BLaER1 treated with 17β-estradiol and CSF1 and Interleukin-3, amounts not matched to agents 10 nM and 100 nM (cell line): ENCODE data around the gene CDC45.

Source experiments
- H3K27ac ChIP-seq, 11 experiments: shearing (Covaris generic); formaldehyde crosslinking; 2 replicates each; pipeline ENCODE4 v1.8.1; 2022
- H3K27me3 ChIP-seq, 11 experiments: shearing (Covaris generic); formaldehyde crosslinking; 2 replicates each; pipeline ENCODE4 v1.8.1; 2022
- H3K36me3 ChIP-seq, 11 experiments: shearing (Covaris generic); formaldehyde crosslinking; 2 replicates each; pipeline ENCODE4 v1.8.1; 2022
- H3K4me1 ChIP-seq, 10 experiments: shearing (Covaris generic); formaldehyde crosslinking; 2 replicates each; pipeline ENCODE4 v1.8.1; 2022
- H3K4me2 ChIP-seq, 11 experiments: shearing (Covaris generic); formaldehyde crosslinking; 2 replicates each; pipeline ENCODE4 v1.8.1; 2022
- H3K4me3 ChIP-seq, 10 experiments: shearing (Covaris generic); formaldehyde crosslinking; 2 replicates each; pipeline ENCODE4 v1.8.1; 2022
- H3K9ac ChIP-seq, 11 experiments: shearing (Covaris generic); formaldehyde crosslinking; 2 replicates each; pipeline ENCODE4 v1.8.1; 2022
- H3K9me3 ChIP-seq, 11 experiments: shearing (Covaris generic); formaldehyde crosslinking; replicated peaks in 1 of 11; 2 replicates each; pipeline ENCODE4 v1.8.1; 2022
- H4K20me1 ChIP-seq, 11 experiments: shearing (Covaris generic); formaldehyde crosslinking; 2 replicates each; pipeline ENCODE4 v1.8.1; 2022
- Cebpa-rat ChIP-seq, 11 experiments: shearing (Covaris generic); IDR thresholded peaks; 2 replicates each; pipeline ENCODE4 v1.8.1; 2022

Gene CDC45

GRCh38 chr22:19523240-19524169 is 43.8 kb downstream of the CDC45 start:
- no peak overlapping the region for H3K27ac ChIP-seq
- H3K9ac ChIP-seq, result no peak overlapping the region
- no peak overlapping the region for H3K4me3 ChIP-seq

GRCh38 chr22:19524170-19525115 is 44.7 kb downstream of the CDC45 start, which contains the start of gene CLDN5:
TSS of gene CLDN5 (minus strand) at chr22:19524410. CDS start at chr22:19524255, 155 bp downstream.
- no peak within 1 kb of the TSS for H3K27ac ChIP-seq
- no peak within 1 kb of the TSS for H3K4me3 ChIP-seq
- peaks cover 34 to 43% (median 40%) of the 10 kb centered on the region in 11 experiments for H3K27me3 ChIP-seq
- no peak for TF ChIP-seq Cebpa-rat (IDR thresholded peaks at IDR 0.05)
- no peaks in the 10 kb centered on the region; a peak in 3 of 20 replicates for H3K4me1 ChIP-seq
- H3K4me2 ChIP-seq, result no peak within 1 kb of the TSS
- no peaks in the 10 kb centered on the region for H3K9me3 ChIP-seq
- peaks cover 0 to 29% (median 17%) of the 10 kb centered on the region in 11 experiments; a peak in 13 of 22 replicates for H3K36me3 ChIP-seq
- peaks cover 0 to 67% (median 26%) of the 10 kb centered on the region in 11 experiments; a peak in 14 of 22 replicates for H4K20me1 ChIP-seq
- H3K9ac ChIP-seq, result no peak within 1 kb of the TSS

More at GRCh38 chr22:19523240-19524169, 43.8 kb downstream of the CDC45 start:
- Histone ChIP-seq H3K4me1 (no peaks in the 10 kb centered on the region; a peak in 3 of 20 replicates), H3K27me3 (peaks cover 34 to 43% (median 40%) of the 10 kb centered on the region in 11 experiments), H4K20me1 (peaks cover 0 to 76% (median 26%) of the 10 kb centered on the region in 11 experiments; a peak in 14 of 22 replicates), H3K4me2 (no peak overlapping the region), H3K36me3 (peaks cover 0 to 39% (median 26%) of the 10 kb centered on the region in 11 experiments; a peak in 14 of 22 replicates), H3K9me3 (no peaks in the 10 kb centered on the region)
- no peak for TF ChIP-seq Cebpa-rat (IDR thresholded peaks at IDR 0.05)

GRCh38 chr22:19525116-19525660 is 45.5 kb downstream of the CDC45 start:
- Histone ChIP-seq H4K20me1 (peaks cover 0 to 60% (median 26%) of the 10 kb centered on the region in 11 experiments; a peak in 14 of 22 replicates), H3K9me3 (no peaks in the 10 kb centered on the region), H3K4me2 (no peak overlapping the region), H3K9ac (no peak overlapping the region), H3K4me3 (no peak overlapping the region), H3K27me3 (peaks cover 34 to 43% (median 40%) of the 10 kb centered on the region in 11 experiments), H3K4me1 (no peaks in the 10 kb centered on the region; a peak in 3 of 20 replicates), H3K36me3 (peaks cover 0 to 22% (median 14%) of the 10 kb centered on the region in 11 experiments; a peak in 9 of 22 replicates), H3K27ac (no peak overlapping the region)
- TF ChIP-seq Cebpa-rat (IDR thresholded peaks at IDR 0.05), result no peak

- Histone ChIP-seq H3K27ac (no peak overlapping the region), H3K9me3 (no peaks in the 10 kb centered on the region), H3K4me3 (no peak overlapping the region), H3K4me2 (no peak overlapping the region), H4K20me1 (peaks cover 0 to 55% (median 26%) of the 10 kb centered on the region in 11 experiments; a peak in 14 of 22 replicates), H3K27me3 (peaks cover 34 to 43% (median 40%) of the 10 kb centered on the region in 11 experiments), H3K36me3 (peaks cover 0 to 17% (median 10%) of the 10 kb centered on the region in 11 experiments; a peak in 8 of 22 replicates), H3K9ac (no peak overlapping the region), H3K4me1 (no peaks in the 10 kb centered on the region; a peak in 3 of 20 replicates)
- no peak for TF ChIP-seq Cebpa-rat (IDR thresholded peaks at IDR 0.05)
Observed at GRCh38 chr22:19525666-19526065, 45.9 kb downstream of the CDC45 start.

- Histone ChIP-seq H3K4me2 (no peak overlapping the region), H4K20me1 (peaks cover 0 to 50% (median 26%) of the 10 kb centered on the region in 11 experiments; a peak in 14 of 22 replicates), H3K9me3 (no peaks in the 10 kb centered on the region), H3K9ac (no peak overlapping the region), H3K27ac (no peak overlapping the region), H3K4me1 (no peaks in the 10 kb centered on the region; a peak in 3 of 20 replicates), H3K4me3 (no peak overlapping the region), H3K36me3 (peaks cover 0 to 12% (median 5%) of the 10 kb centered on the region in 11 experiments; a peak in 4 of 22 replicates), H3K27me3 (peaks cover 34 to 43% (median 40%) of the 10 kb centered on the region in 11 experiments)
- no peak for TF ChIP-seq Cebpa-rat (IDR thresholded peaks at IDR 0.05)
Observed at GRCh38 chr22:19526076-19526701, 46.5 kb downstream of the CDC45 start.

GRCh38 chr22:19526702-19527111 is 47.0 kb downstream of the CDC45 start:
- H4K20me1 ChIP-seq, result peaks cover 0 to 45% (median 26%) of the 10 kb centered on the region in 11 experiments; a peak in 14 of 22 replicates
- peaks cover 0 to 7% (median 0%) of the 10 kb centered on the region in 11 experiments; a peak in 4 of 22 replicates for H3K36me3 ChIP-seq
- no peak overlapping the region for H3K4me2 ChIP-seq
- H3K4me1 ChIP-seq, result no peaks in the 10 kb centered on the region; a peak in 3 of 20 replicates
- no peak for TF ChIP-seq Cebpa-rat (IDR thresholded peaks at IDR 0.05)
- peaks cover 34 to 40% (median 37%) of the 10 kb centered on the region in 11 experiments for H3K27me3 ChIP-seq
- no peak overlapping the region for H3K9ac ChIP-seq
- no peaks in the 10 kb centered on the region for H3K9me3 ChIP-seq
- H3K4me3 ChIP-seq, result no peak overlapping the region
- no peak overlapping the region for H3K27ac ChIP-seq

GRCh38 chr22:19527321-19527721 is 47.6 kb downstream of the CDC45 start:
- H3K27ac ChIP-seq, result no peak overlapping the region

More at GRCh38 chr22:19527321-19527721, 47.6 kb downstream of the CDC45 start:
- Histone ChIP-seq H4K20me1 (peaks cover 0 to 38% (median 20%) of the 10 kb centered on the region in 11 experiments; a peak in 13 of 22 replicates), H3K9ac (no peak overlapping the region), H3K4me2 (no peak overlapping the region), H3K4me1 (no peaks in the 10 kb centered on the region; a peak in 3 of 20 replicates), H3K27me3 (peaks cover 30 to 34% (median 31%) of the 10 kb centered on the region in 11 experiments), H3K4me3 (no peak overlapping the region), H3K9me3 (no peaks in the 10 kb centered on the region), H3K36me3 (peaks cover 0 to 3% (median 0%) of the 10 kb centered on the region in 11 experiments; a peak in 1 of 22 replicates)
- TF ChIP-seq Cebpa-rat (IDR thresholded peaks at IDR 0.05), result no peak
